Fibroblast of villous mesenchyme (primary cell): ENCODE data around the gene GALNT7. TPM values are rescaled to one million over a fixed set of nuclear protein-coding genes. Genes with fewer than 3 reads are reported as not detected.

Source experiments
- DNase-seq: peaks from one replicate; pipeline ENCODE4 v3.0.0-alpha.2; 2010; ENCODE audit warnings: low read depth
- H3K4me3 ChIP-seq: 2 replicates; pipeline ENCODE4 v1.5.1; 2011; ENCODE audit warnings: low read depth, mild to moderate bottlenecking, low read length
- total RNA-seq: library from RNA; depleted of rRNA; stranded (reverse); fragments of >200 nt; gene quantifications from 2 replicates; pipeline ENCODE4 v1.2.3, GENCODE V29; 2012
- TF ChIP-seq, protein P1 (sequence below): IDR thresholded peaks from 2 replicates; pipeline ENCODE4 v1.5.1; 2012; ENCODE audit warnings: low read depth, mild to moderate bottlenecking, low read length; ENCODE audit not compliant: insufficient read depth

GALNT7 gene
- total RNA-seq, 1 donor, result 23.3 TPM

DNA sequence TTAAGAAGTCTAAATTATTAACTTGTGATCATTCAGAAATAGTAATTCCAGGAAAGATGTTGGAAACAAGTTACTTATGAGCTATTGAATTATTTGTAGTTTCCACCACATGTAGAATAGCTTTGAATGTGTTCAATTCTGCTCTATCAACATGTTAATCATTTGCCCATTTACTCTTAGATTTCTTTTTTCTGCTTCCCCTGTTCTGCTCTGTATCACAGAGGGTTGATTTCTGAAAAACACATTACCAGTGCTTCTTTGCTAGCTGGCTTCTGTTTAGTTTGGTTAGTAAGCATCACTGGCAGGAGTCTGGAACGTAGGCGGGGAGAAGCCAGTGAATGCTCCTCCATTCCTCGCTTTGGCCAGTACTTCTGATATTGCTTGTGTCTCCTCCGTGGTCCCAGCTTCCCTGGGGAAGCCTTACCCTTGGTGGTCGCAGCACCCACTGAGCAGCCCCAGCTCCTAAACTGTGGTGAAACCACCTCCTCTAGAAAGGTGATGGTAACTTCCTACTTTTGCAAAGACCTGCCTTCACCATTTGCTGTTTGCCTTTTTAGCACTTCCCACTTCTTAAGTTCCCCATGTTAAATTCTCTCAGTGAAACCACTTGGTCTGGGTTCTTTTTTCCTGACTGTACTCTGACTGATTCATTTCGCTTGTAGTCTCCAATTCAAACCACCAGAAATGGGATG is 40.3 kb upstream of the GALNT7 start:
- TF ChIP-seq, protein P1, sequence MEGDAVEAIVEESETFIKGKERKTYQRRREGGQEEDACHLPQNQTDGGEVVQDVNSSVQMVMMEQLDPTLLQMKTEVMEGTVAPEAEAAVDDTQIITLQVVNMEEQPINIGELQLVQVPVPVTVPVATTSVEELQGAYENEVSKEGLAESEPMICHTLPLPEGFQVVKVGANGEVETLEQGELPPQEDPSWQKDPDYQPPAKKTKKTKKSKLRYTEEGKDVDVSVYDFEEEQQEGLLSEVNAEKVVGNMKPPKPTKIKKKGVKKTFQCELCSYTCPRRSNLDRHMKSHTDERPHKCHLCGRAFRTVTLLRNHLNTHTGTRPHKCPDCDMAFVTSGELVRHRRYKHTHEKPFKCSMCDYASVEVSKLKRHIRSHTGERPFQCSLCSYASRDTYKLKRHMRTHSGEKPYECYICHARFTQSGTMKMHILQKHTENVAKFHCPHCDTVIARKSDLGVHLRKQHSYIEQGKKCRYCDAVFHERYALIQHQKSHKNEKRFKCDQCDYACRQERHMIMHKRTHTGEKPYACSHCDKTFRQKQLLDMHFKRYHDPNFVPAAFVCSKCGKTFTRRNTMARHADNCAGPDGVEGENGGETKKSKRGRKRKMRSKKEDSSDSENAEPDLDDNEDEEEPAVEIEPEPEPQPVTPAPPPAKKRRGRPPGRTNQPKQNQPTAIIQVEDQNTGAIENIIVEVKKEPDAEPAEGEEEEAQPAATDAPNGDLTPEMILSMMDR, result no peak
- DNase-seq, result no peak
- no peak overlapping the region for H3K4me3 ChIP-seq

- TF ChIP-seq, protein P1, result no peak
- no peak overlapping the region for H3K4me3 ChIP-seq
- no peak for DNase-seq
These were observed 37.9 kb upstream of the GALNT7 start for GRCh38 chr4:173130687-173131086.

- DNase-seq, result no peak
- TF ChIP-seq, protein P1, result no peak
- no peak overlapping the region for H3K4me3 ChIP-seq
These were observed 34.2 kb upstream of the GALNT7 start for GRCh38 chr4:173134426-173134825.

GRCh38 chr4:173135241-173135847 is 33.3 kb upstream of the GALNT7 start:
- H3K4me3 ChIP-seq, result no peak overlapping the region
- DNase-seq, result peak; percentile 6
- TF ChIP-seq, protein P1, result no peak

DNA sequence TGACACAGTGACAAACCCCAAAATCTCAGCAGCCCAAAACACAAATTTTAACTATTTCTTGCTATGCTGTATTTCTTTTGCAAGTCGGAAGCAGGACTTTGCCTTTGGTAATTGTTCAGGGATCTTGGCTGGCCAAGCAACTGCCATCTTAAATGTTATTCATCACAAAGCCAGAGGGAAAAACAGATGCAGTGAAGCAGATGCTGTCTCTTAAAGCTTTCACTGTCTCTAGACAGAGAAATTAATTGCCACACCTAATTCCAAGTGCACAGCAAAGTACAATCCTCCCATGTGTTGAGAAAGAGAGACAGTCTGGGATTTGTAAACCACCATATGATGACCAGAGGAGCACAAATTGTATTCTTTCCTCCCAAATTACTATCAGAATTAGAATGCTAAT is 30.0 kb upstream of the GALNT7 start:
- no peak overlapping the region for H3K4me3 ChIP-seq
- TF ChIP-seq, protein P1, result no peak
- DNase-seq, result no peak

GRCh38 chr4:173139561-173139960 is 29.1 kb upstream of the GALNT7 start:
- DNase-seq, result no peak
- no peak overlapping the region for H3K4me3 ChIP-seq
- TF ChIP-seq, protein P1, result no peak
